ENCODE measurements around the gene RASL12. TPM values are rescaled to one million over a fixed set of nuclear protein-coding genes. Genes with fewer than 3 reads are reported as not detected.

The RASL12 gene
- 0.52 and 0.76 TPM in 2 replicates for total RNA-seq

DNA sequence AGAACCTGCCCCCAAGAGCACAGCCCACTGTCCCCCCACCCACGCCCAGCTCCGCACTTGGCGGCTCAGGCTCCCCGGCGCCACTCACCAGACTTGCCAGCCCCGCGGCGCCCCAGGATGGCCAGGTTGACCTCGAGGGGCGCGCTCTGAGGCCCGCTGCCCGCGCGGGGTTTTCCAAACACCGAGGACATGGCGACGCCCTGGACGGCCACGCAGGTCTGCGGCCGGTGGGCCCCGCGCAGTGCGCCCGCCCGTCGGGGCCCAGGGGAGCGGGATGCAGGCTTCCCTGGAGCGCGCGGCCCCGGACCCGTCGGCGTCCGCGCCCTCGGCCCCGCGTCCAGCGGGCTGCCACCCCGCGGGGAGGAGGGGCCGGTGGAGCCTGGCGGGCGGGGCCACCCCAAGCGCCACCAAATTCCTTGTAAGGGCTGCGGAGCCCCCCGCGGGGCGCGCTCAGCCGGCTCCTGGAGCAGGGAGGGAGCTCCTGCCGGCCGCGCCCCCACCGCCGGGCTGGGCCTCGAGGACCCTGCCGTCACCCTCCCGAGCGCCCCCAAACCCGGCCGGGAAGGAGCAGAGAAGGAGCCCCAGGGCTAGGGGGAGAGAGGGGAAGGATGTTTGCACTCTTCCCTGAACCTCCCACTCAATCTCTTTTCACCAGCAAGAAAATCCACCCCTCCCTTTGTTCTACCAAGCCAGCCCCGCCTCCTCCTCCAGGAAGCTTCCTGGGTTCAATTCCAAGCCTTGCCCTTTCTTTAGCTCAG lies at the start of gene RASL12:
RASL12 (minus strand) TSS at position 347 of the 758 bp plus-strand sequence; CDS start at position 191, 156 bp downstream.

DNA sequence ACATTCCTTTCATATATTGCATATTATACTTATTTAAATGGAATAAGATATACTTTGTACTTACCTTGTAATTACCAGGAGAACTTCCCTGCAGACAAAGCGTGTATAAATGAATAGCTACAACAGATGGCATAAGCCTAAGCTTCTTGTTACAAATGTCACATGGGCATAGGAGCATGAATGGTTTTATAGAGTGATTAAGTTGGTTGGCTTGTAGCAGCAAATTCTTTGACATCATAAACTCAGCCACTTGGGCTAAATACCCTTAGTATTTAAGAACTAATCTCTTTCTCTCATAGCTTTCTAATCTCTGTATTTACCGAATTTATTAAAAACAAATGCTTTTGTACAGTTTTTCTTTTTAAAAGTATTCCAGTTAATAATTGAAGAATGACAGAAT lies 47.3 kb upstream of the RASL12 start, which contains the start of gene UBAP1L:
UBAP1L (minus strand) TSS at position 115 of the 400 bp plus-strand sequence. CDS start 8,985 bp downstream, outside the sequence.

DNA sequence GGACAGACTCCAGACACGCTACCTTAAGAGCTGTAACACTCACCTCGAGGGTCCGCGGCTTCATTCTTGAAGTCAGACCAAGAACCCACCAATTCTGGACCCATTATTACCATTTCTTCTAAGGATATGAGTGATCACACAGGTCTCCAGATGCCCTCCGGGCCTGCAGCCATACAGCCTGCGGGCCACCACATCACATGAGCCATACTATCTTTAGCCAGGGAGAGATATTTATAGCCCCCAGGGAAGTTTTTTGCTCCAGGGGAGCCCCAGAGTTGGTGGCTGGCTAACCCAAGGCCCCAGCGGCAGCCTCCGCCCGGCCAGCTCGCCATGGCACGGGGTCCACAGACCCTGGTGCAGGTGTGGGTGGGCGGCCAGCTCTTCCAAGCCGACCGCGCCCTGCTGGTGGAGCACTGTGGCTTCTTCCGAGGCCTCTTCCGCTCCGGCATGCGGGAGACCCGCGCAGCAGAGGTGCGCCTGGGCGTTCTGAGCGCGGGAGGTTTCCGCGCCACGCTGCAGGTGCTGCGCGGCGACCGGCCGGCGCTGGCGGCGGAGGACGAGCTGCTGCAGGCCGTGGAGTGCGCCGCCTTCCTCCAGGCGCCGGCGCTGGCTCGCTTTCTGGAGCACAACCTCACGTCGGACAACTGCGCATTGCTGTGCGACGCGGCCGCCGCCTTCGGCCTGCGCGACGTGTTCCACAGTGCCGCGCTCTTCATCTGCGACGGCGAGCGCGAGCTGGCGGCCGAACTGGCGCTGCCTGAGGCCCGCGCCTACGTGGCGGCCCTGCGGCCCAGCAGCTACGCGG lies 8.9 kb upstream of the RASL12 start, which contains the start of gene KBTBD13:
KBTBD13 (plus strand) TSS at position 261 of the 805 bp plus-strand sequence; CDS start at position 331, 70 bp downstream.

DNA sequence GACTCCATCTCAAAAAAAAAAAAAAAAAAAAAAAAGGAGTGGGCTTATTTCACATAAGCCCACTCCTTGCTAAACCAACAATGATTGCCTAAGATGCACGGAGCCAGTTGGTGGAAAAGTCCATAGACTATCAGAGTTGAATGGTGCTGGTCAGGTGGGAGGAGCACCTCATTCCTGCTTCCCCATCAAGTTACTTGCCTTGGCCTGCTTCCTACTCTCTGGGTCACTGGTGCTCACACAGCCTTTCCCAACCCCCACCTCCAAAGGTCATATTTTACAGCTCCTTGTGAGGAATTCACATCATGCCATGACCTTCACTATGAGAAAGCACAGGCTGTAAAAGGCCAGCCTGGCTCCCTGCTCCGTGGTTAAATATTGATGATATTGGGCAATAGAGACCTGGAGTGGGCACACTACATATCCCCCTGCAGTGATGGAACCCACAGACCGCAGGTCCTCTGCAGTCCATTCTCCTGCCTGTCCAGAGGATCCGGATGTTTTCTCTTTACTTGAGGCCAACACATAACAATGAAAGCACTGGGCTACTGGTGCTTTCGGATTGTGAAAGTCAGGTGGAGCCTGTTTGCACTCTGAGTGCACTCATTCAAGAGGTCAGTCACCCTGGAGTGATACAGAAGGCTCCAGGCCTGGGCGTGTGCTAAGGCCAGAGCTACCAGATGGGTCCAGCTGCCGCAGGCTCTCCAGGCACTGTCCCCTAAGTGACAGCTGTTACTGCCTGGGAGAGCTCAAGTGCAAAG lies 22.9 kb downstream of the RASL12 start, which contains the start of gene SLC51B:
SLC51B (plus strand) TSS at position 664 of the 758 bp plus-strand sequence. CDS start 4,618 bp downstream, outside the sequence.

DNA sequence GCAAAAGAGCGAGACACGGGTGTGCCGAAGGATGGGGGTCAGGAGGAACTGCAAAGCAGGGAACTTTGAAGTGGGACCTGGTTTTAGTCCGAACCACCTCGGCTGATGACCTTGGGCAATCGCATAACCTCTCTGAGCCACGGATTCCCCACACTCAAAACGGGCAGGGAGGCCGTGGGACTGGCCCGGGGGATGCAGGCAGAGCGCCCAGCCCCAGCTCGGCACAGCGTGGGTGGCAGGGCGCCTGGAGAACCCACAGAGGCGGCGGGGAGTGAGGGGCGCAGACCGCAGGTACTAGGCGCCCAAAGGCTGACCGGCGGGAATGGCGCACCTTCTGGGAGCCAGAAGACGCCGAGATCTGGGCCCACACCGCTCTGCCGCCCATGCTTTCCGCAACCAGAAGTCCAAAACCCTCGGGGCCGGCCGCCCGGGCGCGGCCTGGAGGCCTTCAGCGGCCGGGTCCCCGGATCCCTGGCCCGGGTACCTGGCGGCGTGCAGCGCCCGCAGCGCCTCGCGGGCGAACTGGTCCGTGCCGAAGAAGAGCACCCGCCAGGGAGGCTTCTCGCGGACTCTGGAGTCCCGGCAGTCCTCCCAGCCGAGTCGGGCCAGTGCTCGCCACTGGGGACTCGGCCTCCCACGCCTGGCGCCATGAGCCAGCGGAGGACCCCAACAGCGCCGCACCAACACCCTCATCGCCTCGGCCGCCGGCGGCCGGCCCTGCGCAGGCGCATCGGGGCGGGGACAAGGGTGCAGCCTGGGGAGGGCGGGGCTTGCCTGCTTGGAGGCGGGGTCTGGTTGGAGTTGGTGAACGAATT lies 38.7 kb downstream of the RASL12 start, which contains the start of gene MTFMT:
MTFMT (minus strand) TSS at position 719 of the 815 bp plus-strand sequence; CDS start at position 693, 26 bp downstream.

Small RNA genes within 50 kb of the gene (small RNA-seq; reads per million reads assigned to genes)
- not detected for gene AC013553.1

Other genes starting within 250 kb of the RASL12 start
- 4.8 and 9.9 TPM in 2 replicates for gene PIF1, start 242.3 kb downstream of the RASL12 start, total RNA-seq
- gene PLEKHO2, start 226.1 kb downstream of the RASL12 start, total RNA-seq, result 60.5 and 76.0 TPM in 2 replicates
- gene ANKDD1A, start 156.1 kb downstream of the RASL12 start, total RNA-seq, result 6.4 and 10.6 TPM in 2 replicates
- 100 and 112 TPM in 2 replicates for gene SPG21, start 78.1 kb downstream of the RASL12 start, total RNA-seq
- gene MTFMT, start 38.4 kb downstream of the RASL12 start, total RNA-seq, result 23.1 and 26.1 TPM in 2 replicates
- gene SLC51B, start 22.6 kb downstream of the RASL12 start, total RNA-seq, result not detected in 2 replicates
- gene KBTBD13, start 8.8 kb upstream of the RASL12 start, total RNA-seq, result not detected in 2 replicates
- gene UBAP1L, start 47.2 kb upstream of the RASL12 start, total RNA-seq, result 2.4 and 2.7 TPM in 2 replicates
- gene PDCD7, start 65.8 kb upstream of the RASL12 start, total RNA-seq, result 24.5 and 24.6 TPM in 2 replicates
- gene CLPX, start 117.4 kb upstream of the RASL12 start, total RNA-seq, result 59.7 and 62.5 TPM in 2 replicates
- 4.6 and 13.8 TPM in 2 replicates for gene CILP, start 143.5 kb upstream of the RASL12 start, total RNA-seq
- 6.7 and 8.9 TPM in 2 replicates for gene PARP16, start 218.9 kb upstream of the RASL12 start, total RNA-seq
- gene RNU5A-1, start 228.1 kb upstream of the RASL12 start, total RNA-seq, result not detected in 2 replicates
- gene RNU5B-1, start 236.7 kb upstream of the RASL12 start, total RNA-seq, result not detected in 2 replicates